Left forelimb (tissue), 1 donor: Measurements from ENCODE around the gene FAM53A.
A peak's percentile ranks its signal among the peaks of the same experiment; 100 is the strongest.

Experiments
- DNase-seq: peaks from one replicate; pipeline ENCODE4 v3.0.0-alpha.2; 2018; ENCODE audit warnings: low spot score

The FAM53A gene

GRCh38 chr4:1639299-1639868 lies 44.7 kb downstream of the FAM53A start:
- DNase-seq = no peak

- DNase-seq = no peak
Measured at GRCh38 chr4:1638873-1639272, 45.2 kb downstream of the FAM53A start.

- DNase-seq = no peak
Measured at GRCh38 chr4:1638272-1638598, 45.9 kb downstream of the FAM53A start.

- DNase-seq = no peak
Measured at GRCh38 chr4:1637580-1638271, 46.4 kb downstream of the FAM53A start.

- no peak for DNase-seq
Measured at GRCh38 chr4:1636490-1637211, 47.5 kb downstream of the FAM53A start.

GRCh38 chr4:1635464-1635863 lies 48.6 kb downstream of the FAM53A start:
- DNase-seq = no peak

GRCh38 chr4:1633993-1634392 lies 50.1 kb downstream of the FAM53A start:
- DNase-seq = no peak

- no peak for DNase-seq
Measured at GRCh38 chr4:1632109-1633104, 51.7 kb downstream of the FAM53A start.

GRCh38 chr4:1631136-1631535 lies 53.0 kb downstream of the FAM53A start:
- DNase-seq = no peak

GRCh38 chr4:1630266-1630665 lies 53.8 kb downstream of the FAM53A start:
- no peak for DNase-seq

- no peak for DNase-seq
Measured at GRCh38 chr4:1629699-1630083, 54.4 kb downstream of the FAM53A start.

- peak; percentile 84 for DNase-seq
Measured at GRCh38 chr4:1628892-1629698, 55.0 kb downstream of the FAM53A start.

- DNase-seq = no peak
Measured at GRCh38 chr4:1627417-1628313, 56.4 kb downstream of the FAM53A start.

- no peak for DNase-seq
Measured at GRCh38 chr4:1626941-1627340, 57.2 kb downstream of the FAM53A start.

GRCh38 chr4:1626151-1626550 lies 58.0 kb downstream of the FAM53A start:
- DNase-seq = no peak

- no peak for DNase-seq
Measured at GRCh38 chr4:1625600-1626138, 58.4 kb downstream of the FAM53A start.

GRCh38 chr4:1624519-1624910 lies 59.6 kb downstream of the FAM53A start:
- DNase-seq = no peak

GRCh38 chr4:1623821-1624518 lies 60.1 kb downstream of the FAM53A start:
- no peak for DNase-seq

- no peak for DNase-seq
Measured at GRCh38 chr4:1623400-1623799, 60.7 kb downstream of the FAM53A start.
